NCI-H2227 (cell line): Measurements from ENCODE around the gene PDE6D.
"Not testable (repeated sequence)": the region's sequence is repeated elsewhere in the genome, so short reads cannot be mapped to it uniquely, and the experiment has no call there.

Source experiments
- DNase-seq: peaks from one replicate; lab custom pipeline; 2025; ENCODE audit not compliant: unreplicated experiment; lab: John Stamatoyannopoulos, UW

The PDE6D gene

GRCh38 chr2:231720987-231721966, 59.8 kb downstream of the PDE6D start:
- no peak for DNase-seq

DNA sequence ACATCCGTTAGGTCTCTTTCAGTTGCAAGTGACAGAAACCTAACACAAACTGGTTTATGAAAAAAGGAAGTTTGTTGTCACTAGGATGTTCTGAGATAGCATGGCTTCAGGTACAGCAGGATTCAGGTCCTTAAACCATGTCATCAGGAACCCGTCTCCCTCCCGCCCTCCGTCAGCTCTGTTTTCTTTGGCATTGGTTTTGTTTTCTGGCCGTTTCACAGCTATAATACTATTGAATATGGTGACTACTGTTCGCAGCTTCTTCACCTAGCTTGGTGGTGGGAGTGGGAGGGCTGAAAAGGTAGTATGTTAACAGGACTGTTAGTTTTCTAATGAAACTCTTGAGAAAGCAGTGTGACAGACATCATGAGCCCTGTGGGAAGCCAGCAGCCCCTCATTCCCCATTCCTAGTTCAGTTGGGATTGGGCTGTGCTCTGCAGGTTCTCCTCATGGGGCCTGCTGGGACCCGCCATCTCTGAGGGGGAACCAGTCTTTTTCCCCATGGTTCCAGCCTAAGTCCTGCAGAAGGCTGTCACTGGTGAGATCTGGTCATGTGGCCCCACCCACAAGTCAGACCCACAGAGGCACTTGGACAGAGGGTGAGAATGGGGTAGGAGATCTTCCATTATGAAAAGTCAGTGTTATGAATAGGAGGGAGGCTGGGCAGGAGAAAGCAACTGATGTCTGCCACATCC, 60.6 kb downstream of the PDE6D start:
- DNase-seq, result no peak

GRCh38 chr2:231718799-231719198, 62.3 kb downstream of the PDE6D start:
- no peak for DNase-seq

GRCh38 chr2:231717281-231718171, 63.6 kb downstream of the PDE6D start:
- DNase-seq, result peak; percentile 15

DNA sequence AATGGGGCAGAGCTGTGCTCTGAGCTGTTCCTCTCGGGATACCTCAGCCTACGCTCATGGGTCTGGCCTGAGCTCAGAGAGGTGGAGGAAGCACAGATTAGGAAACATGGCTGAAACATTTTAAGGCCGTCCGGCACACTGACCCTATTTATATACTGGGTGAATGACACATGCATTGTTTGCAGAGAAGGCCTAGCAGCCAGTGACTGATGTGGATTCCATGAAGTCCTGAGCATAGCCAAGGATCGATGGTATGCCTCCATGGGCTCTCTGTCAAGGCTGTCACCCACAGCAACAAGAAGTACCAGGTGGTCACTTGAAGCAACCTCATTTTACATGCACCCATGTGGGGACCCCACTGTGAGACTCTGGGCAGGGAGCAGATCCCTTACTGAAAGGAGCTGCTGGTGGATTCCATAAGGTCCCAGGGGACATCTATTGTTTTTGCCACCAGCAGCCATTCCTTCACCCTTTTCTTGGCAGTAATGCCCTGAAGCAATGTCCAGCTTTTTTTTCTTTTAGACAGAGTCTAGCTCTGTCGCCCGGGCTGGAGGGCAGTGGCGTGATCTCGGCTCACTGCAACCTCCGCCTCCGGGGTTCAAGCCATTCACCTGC, 64.3 kb downstream of the PDE6D start:
- DNase-seq, result no peak

- DNase-seq, result no peak
Measured at GRCh38 chr2:231715988-231716616, 65.0 kb downstream of the PDE6D start.

DNA sequence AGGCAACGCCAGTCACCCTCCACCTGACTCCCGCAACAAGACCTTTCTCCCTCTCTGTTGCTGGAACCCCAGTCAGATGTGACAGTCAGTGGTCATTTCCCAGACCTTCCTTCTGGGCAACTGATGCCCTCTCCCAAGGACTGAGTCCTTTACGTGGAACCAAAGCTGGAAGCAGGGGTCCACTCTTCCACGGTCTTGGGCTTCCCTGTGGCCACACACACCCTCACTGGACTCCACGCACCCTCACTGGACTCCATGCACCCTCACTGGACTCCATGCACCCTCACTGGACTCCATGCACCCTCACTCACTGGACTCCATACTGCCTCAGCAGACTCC, 65.6 kb downstream of the PDE6D start:
- DNase-seq, result no peak

- peak; percentile 83 for DNase-seq
Measured at GRCh38 chr2:231714639-231715498, 66.2 kb downstream of the PDE6D start.

DNA sequence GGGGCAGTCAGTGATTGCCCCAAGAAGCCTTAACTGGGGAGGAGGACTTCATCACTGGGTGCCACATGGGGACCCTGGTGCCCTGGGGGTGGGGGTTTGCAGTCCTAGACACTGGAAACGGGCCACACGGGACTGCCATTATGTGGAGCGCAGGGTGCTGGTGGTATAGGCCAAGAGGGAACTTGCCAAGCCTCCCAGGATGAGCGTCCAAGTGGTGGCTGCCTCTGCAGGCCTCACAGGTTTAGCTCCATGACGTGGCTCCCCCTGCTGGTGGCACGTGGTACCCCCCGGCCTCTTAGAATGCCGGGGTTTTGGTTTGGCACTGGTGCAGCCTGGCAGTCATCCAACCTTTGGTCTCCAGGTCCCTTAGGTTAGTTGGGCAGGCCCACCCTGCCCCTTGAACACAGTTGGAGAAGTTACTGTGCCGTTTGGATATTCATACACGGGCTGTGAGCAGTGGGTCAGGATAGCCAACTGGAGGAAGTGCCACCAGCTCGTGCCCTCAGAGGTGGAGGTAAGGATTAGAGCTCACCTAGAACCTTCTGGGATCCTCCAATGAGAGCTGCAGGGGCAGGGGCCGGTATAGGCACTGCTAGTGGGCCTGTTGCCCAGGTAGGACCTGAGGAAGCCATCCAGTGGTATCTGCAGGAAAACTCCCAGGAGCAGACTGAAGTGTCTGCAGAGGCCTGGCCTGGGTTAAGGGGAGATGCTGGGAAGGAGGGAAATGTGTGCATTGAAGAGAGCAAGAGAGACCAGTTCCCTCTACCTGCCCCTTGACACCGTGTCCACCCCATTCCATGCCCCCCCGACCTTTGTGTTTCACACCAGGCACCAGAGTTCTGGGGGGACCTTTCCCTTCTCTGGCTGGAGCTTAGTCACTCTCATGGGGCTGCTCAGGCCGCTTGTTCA, 67.1 kb downstream of the PDE6D start:
- peak; percentile 89 for DNase-seq

DNA sequence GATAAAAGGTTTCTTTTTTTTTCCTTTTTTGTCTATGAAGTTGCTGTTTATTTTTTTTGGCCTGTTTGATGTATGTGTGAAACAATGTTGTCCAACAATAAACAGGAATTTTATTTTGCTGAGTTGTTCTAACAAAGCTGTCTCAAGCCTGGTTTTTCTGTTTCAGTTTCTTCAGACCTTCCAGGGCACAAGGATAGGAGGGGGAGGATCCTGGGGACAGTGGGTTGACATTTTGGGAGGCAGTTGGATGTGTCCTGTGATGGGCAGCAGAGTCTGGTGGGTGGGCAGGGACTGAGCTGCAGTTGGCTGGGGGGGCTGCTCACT, 67.7 kb downstream of the PDE6D start:
- not testable (repeated sequence) for DNase-seq

- DNase-seq, result not testable (repeated sequence)
Measured at GRCh38 chr2:231712451-231713021, 68.5 kb downstream of the PDE6D start.

- DNase-seq, result no peak
Measured at GRCh38 chr2:231711677-231712450, 69.2 kb downstream of the PDE6D start.

DNA sequence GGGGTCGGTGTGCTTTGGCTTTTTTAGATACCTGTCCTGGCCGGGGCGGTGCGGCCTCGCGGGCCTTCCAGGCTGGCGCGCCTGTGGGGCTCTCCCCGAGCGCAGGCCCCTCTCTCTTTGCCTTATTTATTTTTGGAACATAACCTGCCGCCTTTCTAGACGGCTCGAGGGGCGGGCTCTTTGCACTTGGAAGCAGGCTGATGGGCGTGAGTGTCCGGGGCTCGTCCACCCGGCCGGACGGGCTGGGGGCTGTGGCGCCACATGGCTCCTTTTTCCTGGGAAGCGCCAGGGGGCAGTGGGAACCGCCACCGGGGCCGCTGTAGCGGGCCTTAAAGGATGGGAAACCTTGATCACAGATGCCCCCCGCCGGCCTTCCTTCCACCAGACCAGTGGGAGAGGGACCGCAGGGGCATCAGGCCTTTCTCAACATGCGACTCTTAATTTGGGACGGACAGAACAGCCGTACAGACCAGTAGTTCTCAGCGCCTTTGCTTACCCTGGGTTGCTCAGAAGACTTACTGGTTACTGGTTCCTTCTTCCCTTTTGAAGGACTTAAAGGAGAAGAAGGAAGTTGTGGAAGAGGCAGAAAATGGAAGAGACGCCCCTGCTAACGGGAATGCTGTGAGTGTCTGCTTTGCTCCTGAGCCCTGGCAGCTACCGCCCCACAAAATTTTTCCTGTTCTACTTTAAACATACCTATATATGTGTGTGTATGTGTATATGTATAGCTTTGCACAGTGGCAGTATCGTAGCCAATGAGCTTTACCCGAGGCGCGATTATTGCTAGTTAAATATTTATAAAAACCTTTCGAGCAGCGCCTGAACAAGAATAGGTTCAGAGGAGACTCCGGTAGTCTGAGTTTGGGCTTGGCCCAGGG, 70.0 kb downstream of the PDE6D start:
- peak; percentile 46 for DNase-seq

DNA sequence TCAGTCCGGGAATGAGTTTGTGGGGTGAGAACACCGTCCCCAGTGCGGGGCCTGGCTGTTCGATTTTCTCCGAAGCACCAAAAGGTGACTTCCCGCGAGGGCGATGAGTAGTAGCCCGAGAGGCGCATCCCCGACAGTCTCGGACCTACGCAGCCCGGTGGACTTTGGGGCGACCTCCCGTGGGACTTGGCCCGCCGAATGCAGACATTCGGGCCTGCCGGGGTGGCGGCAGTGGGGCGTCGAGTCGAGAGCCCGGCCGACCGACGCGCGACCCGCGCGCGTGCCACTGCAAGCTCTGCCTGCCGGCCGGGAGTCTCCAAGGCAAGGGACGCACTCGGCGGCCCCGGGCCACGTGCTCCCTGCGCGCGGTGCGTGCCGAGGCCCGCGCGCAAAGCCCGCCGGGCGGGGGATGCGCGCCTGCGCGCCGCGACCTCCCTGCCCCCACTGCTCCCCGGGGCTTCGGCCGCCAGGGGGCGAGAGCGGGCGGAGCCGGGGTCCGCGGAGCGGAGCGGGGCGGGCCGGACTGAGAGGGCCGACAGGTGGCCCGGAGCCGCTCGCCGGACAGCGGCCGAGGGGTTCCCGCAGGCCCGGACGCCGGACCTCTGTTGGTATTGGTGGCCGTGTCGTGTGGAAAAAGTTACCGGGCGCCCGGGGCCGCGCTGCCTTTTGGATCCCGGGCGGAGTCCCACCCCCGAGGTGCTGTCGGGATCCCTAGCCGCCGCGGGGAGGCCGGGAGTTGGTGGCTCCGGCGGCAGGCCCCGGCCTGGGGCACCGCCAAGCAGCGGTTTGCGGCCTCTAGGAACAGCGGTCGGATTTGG, 70.9 kb downstream of the PDE6D start:
- peak; percentile 93 for DNase-seq

DNA sequence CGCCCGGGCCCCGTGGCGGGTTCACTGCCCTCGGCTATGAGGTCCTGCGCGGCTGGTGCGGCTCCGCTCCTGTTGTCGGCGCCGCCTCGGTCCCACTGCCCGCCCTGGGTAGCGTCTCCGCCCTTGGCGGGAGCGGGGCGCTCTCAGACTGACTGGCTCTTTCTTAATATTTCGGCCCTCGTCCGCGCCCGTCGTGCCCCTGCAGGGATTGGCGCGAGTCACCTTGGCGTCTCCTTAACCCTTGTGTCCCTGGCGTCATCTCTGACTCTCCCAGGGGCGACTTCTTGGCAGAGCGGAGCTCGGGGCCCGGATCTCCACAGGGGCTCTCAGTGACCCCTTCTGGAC, 71.5 kb downstream of the PDE6D start:
- peak; percentile 63 for DNase-seq
